ENCODE results near the gene PLA2G15.

GRCh38 chr16:68291227-68291626 is 46.1 kb downstream of the PLA2G15 start:
- TF ChIP-seq, protein P1, sequence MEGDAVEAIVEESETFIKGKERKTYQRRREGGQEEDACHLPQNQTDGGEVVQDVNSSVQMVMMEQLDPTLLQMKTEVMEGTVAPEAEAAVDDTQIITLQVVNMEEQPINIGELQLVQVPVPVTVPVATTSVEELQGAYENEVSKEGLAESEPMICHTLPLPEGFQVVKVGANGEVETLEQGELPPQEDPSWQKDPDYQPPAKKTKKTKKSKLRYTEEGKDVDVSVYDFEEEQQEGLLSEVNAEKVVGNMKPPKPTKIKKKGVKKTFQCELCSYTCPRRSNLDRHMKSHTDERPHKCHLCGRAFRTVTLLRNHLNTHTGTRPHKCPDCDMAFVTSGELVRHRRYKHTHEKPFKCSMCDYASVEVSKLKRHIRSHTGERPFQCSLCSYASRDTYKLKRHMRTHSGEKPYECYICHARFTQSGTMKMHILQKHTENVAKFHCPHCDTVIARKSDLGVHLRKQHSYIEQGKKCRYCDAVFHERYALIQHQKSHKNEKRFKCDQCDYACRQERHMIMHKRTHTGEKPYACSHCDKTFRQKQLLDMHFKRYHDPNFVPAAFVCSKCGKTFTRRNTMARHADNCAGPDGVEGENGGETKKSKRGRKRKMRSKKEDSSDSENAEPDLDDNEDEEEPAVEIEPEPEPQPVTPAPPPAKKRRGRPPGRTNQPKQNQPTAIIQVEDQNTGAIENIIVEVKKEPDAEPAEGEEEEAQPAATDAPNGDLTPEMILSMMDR (IDR thresholded peaks at IDR 0.05): no peak
- no peak for TF ChIP-seq EZH2 (IDR thresholded peaks at IDR 0.05; ENCODE audit: borderline replicate concordance, insufficient read depth, low read depth, low read length, poor library complexity, severe bottlenecking)

Measured in B cell (primary cell).